Measurements from ENCODE around the gene OR2B2.

DNA sequence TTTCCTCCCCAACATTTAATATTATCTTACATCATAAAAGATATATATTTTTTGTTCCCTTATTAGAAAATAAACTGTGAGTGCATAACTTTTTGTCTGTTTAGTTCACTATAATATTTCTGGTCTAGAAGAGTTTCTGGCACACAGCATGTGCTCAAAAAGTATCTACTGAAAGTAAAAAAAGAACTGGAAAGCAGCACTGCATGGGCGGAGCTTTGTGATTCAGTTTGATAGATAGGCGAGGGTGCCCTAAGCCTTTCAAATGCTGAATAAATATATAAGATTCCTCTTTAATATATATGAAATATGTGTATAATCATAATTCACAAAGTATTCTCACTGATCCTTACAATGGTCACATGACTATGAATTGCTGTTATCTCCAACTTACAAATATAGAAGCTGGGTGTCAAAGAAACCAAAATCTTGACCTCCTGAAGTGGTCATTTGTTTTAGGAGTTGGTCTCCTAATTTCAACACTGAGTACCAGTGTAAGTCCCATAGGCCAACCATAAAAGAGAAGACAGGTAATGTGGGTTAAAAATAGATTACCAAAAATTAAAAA lies 50.8 kb downstream of the OR2B2 start:
- TF ChIP-seq, protein P1, sequence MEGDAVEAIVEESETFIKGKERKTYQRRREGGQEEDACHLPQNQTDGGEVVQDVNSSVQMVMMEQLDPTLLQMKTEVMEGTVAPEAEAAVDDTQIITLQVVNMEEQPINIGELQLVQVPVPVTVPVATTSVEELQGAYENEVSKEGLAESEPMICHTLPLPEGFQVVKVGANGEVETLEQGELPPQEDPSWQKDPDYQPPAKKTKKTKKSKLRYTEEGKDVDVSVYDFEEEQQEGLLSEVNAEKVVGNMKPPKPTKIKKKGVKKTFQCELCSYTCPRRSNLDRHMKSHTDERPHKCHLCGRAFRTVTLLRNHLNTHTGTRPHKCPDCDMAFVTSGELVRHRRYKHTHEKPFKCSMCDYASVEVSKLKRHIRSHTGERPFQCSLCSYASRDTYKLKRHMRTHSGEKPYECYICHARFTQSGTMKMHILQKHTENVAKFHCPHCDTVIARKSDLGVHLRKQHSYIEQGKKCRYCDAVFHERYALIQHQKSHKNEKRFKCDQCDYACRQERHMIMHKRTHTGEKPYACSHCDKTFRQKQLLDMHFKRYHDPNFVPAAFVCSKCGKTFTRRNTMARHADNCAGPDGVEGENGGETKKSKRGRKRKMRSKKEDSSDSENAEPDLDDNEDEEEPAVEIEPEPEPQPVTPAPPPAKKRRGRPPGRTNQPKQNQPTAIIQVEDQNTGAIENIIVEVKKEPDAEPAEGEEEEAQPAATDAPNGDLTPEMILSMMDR (IDR thresholded peaks at IDR 0.05; ENCODE audit: low read length), result no peak
- TF ChIP-seq EZH2 (optimal IDR thresholded peaks at IDR 0.05; ENCODE audit: low read depth, low read length) (no peak), EZH2phosphoT487 (IDR thresholded peaks at IDR 0.05; ENCODE audit: low read length) (no peak)

Measured in MM.1S (cell line).